HEK293 (cell line): Measurements from ENCODE around the gene IER2.

Source experiments
- ATF2 ChIP-seq: fragments of 450-650 bp; formaldehyde crosslinking; IDR thresholded peaks from 2 replicates; pipeline ENCODE4 v1.5.1; 2016; ENCODE audit warnings: missing biosample characterization, missing genetic modification characterization, low read depth
- CTCF ChIP-seq: fragments of 450-650 bp; formaldehyde crosslinking; IDR thresholded peaks from 2 replicates; pipeline ENCODE4 v1.5.1; 2016; ENCODE audit warnings: missing biosample characterization, missing genetic modification characterization
- MYNN ChIP-seq: fragments of 450-650 bp; formaldehyde crosslinking; IDR thresholded peaks from 2 replicates; pipeline ENCODE4 v1.5.1; 2016; ENCODE audit warnings: missing biosample characterization, missing genetic modification characterization, borderline replicate concordance
- PRDM4 ChIP-seq: fragments of 450-650 bp; formaldehyde crosslinking; IDR thresholded peaks from 2 replicates; pipeline ENCODE4 v1.5.1; 2017; ENCODE audit warnings: missing biosample characterization, missing genetic modification characterization
- ZNF157 ChIP-seq: fragments of 450-650 bp; formaldehyde crosslinking; IDR thresholded peaks from 2 replicates; pipeline ENCODE4 v1.5.1; 2016; ENCODE audit warnings: missing biosample characterization, missing genetic modification characterization
- ZNF239 ChIP-seq: fragments of 450-650 bp; formaldehyde crosslinking; IDR thresholded peaks from 2 replicates; pipeline ENCODE4 v1.5.1; 2016; ENCODE audit warnings: missing biosample characterization, missing genetic modification characterization
- ZNF324 ChIP-seq: fragments of 450-650 bp; formaldehyde crosslinking; IDR thresholded peaks from 2 replicates; pipeline ENCODE4 v1.5.1; 2016; ENCODE audit warnings: missing biosample characterization, missing genetic modification characterization
- ZNF768 ChIP-seq: fragments of 450-650 bp; formaldehyde crosslinking; IDR thresholded peaks from 2 replicates; pipeline ENCODE4 v1.5.1; 2018; ENCODE audit warnings: missing biosample characterization, mild to moderate bottlenecking, missing genetic modification characterization
- ZNF776 ChIP-seq: fragments of 450-650 bp; formaldehyde crosslinking; IDR thresholded peaks from 2 replicates; pipeline ENCODE4 v1.5.0; 2017; ENCODE audit warnings: missing biosample characterization, missing genetic modification characterization, borderline replicate concordance
- ZNF830 ChIP-seq: fragments of 450-650 bp; IDR thresholded peaks from 2 replicates; pipeline ENCODE4 v1.5.0; 2018; ENCODE audit warnings: missing biosample characterization, missing genetic modification characterization, low read depth, mild to moderate bottlenecking, moderate library complexity

- TF ChIP-seq ZNF157 (no peak), CTCF (tag by site-specific recombination) (no peak), PRDM4 (no peak), ZNF768 (tag by site-specific recombination) (no peak), MYNN (tag by site-specific recombination) (no peak), ZNF239 (tag by site-specific recombination) (no peak), ZNF324 (tag by site-specific recombination) (no peak), ZNF830 (no peak), ZNF776 (no peak), ATF2 (tag by site-specific recombination) (no peak)
Observed at GRCh38 chr19:13189600-13189999, 39.4 kb downstream of the IER2 start.
